ENCODE results near the gene SH3BP4.
"Not testable (repeated sequence)": the region's sequence is repeated elsewhere in the genome, so short reads cannot be mapped to it uniquely, and the experiment has no call there.

DNA sequence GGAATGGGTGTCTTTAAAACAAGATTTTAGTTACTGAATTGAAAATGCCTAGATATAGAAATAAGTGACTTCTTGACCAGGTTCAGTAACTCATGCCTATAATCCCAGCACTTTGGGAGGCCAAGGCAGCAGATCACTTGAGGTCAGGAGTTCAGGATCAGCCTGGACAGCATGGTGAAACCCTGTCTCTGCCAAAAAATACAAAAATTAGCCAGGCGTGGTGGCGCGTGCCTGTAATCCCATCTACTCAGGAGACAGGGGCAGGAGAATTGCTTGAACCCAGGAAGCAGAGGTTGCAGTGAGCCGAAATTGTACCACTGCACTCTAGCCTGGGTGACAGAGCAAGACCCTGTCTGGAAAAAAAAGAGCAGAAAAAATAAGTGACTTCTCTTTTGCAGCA lies 68.3 kb downstream of the SH3BP4 start:
- not testable (repeated sequence) for TF ChIP-seq POLR2A, POLR2AphosphoS5, EP300 (IDR thresholded peaks at IDR 0.05)
- TF ChIP-seq, protein P1, sequence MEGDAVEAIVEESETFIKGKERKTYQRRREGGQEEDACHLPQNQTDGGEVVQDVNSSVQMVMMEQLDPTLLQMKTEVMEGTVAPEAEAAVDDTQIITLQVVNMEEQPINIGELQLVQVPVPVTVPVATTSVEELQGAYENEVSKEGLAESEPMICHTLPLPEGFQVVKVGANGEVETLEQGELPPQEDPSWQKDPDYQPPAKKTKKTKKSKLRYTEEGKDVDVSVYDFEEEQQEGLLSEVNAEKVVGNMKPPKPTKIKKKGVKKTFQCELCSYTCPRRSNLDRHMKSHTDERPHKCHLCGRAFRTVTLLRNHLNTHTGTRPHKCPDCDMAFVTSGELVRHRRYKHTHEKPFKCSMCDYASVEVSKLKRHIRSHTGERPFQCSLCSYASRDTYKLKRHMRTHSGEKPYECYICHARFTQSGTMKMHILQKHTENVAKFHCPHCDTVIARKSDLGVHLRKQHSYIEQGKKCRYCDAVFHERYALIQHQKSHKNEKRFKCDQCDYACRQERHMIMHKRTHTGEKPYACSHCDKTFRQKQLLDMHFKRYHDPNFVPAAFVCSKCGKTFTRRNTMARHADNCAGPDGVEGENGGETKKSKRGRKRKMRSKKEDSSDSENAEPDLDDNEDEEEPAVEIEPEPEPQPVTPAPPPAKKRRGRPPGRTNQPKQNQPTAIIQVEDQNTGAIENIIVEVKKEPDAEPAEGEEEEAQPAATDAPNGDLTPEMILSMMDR (IDR thresholded peaks at IDR 0.05), result not testable (repeated sequence)
